SH-SY5Y (cell line): Measurements from ENCODE around the gene TSPAN5.

ENCODE experiments used
- GATA2 ChIP-seq: IDR thresholded peaks from 2 replicates; pipeline ENCODE4 v1.6.1; 2011; ENCODE audit warnings: mild to moderate bottlenecking, low read depth, low read length
- GATA3 ChIP-seq: IDR thresholded peaks from 2 replicates; pipeline ENCODE4 v1.6.1; 2011; ENCODE audit warnings: low read depth, mild to moderate bottlenecking, low read length, moderate library complexity

DNA sequence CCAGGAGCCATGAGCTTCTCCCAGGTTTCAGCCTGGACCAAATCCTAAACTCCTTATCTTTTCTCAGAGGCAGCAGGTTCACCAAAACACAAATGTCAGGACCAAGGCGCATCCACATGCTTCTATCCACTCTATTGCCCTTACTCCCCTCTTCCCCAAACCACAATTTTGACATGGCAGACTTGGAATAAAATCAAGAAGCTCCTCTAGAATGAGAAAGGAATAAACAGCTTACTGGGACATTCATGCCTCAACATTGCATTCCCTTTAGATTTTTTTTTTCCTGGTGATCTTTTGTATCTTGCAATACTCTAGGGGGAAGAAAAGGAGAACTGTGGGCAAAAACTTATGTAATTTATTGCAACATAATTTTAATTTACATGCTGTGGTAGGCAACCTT, 119.1 kb downstream of the TSPAN5 start:
- no peak for TF ChIP-seq GATA2
- no peak for TF ChIP-seq GATA3
